HCT116 (cell line): Measurements from ENCODE around the gene DDX39A.

Experiments
- CTCF ChIP-seq, 3 experiments: fragments of 200-600 bp in 1 of 3; sonication (generic) in 1 of 3; IDR thresholded peaks in 2 of 3; conservative IDR thresholded peaks in 1 of 3; 2 replicates each; pipeline ENCODE4 v1.5.1; 2012 to 2017; ENCODE audit warnings: low read depth in 2 of 3, low read length in 2 of 3, antibody characterized with exemption in 1 of 3, borderline replicate concordance in 1 of 3, control low read depth in 1 of 3, mild to moderate bottlenecking in 1 of 3, mixed read lengths in 1 of 3, mixed run types in 1 of 3, moderate library complexity in 1 of 3; ENCODE audit not compliant: insufficient read depth in 1 of 3
- ELF1 ChIP-seq: IDR thresholded peaks from 2 replicates; pipeline ENCODE4 v1.6.1; 2012; ENCODE audit warnings: low read depth, borderline replicate concordance
- EZH2phosphoT487 ChIP-seq: fragments of 200-600 bp; IDR thresholded peaks from 2 replicates; pipeline ENCODE4 v1.6.1; 2018; ENCODE audit warnings: antibody characterized with exemption, borderline replicate concordance
- FOSL1 ChIP-seq: IDR thresholded peaks from 2 replicates; pipeline ENCODE4 v1.6.1; 2012; ENCODE audit warnings: low read depth
- JUND ChIP-seq: IDR thresholded peaks from 2 replicates; pipeline ENCODE4 v1.6.1; 2012
- MAX ChIP-seq: IDR thresholded peaks from 2 replicates; pipeline ENCODE4 v1.6.1; 2012
- POLR2A ChIP-seq: IDR thresholded peaks from 2 replicates; pipeline ENCODE4 v1.7.0; 2011; ENCODE audit warnings: borderline replicate concordance; ENCODE audit not compliant: insufficient read depth, insufficient read length; ENCODE audit errors: extremely low read depth
- POLR2AphosphoS5 ChIP-seq: IDR thresholded peaks from 2 replicates; pipeline ENCODE4 v1.6.1; 2011; ENCODE audit warnings: mild to moderate bottlenecking, low read depth, low read length, moderate library complexity
- RAD21 ChIP-seq: IDR thresholded peaks from 2 replicates; pipeline ENCODE4 v1.6.1; 2012; ENCODE audit warnings: low read depth, mild to moderate bottlenecking
- REST ChIP-seq: IDR thresholded peaks from 2 replicates; pipeline ENCODE4 v1.6.1; 2012; ENCODE audit warnings: low read depth
- SP1 ChIP-seq: IDR thresholded peaks from 2 replicates; pipeline ENCODE4 v1.6.1; 2012; ENCODE audit warnings: low read depth
- SRF ChIP-seq: IDR thresholded peaks from 2 replicates; pipeline ENCODE4 v1.6.1; 2012; ENCODE audit warnings: low read depth
- YY1 ChIP-seq: IDR thresholded peaks from 2 replicates; pipeline ENCODE4 v1.6.1; 2011; ENCODE audit warnings: low read length, low read depth, moderate library complexity, mild to moderate bottlenecking; ENCODE audit not compliant: insufficient replicate concordance; ENCODE audit errors: extremely low read depth
- ZBTB33 ChIP-seq: IDR thresholded peaks from 2 replicates; pipeline ENCODE4 v1.6.1; 2011; ENCODE audit warnings: mild to moderate bottlenecking, low read length, moderate library complexity; ENCODE audit not compliant: insufficient replicate concordance; ENCODE audit errors: extremely low read depth

- TF ChIP-seq POLR2A (no peak), POLR2AphosphoS5 (no peak), CTCF (IDR thresholded peaks at IDR 0.05 in 2 of 3, conservative IDR thresholded peaks at IDR 0.05 in 1 of 3; ENCODE audit: borderline replicate concordance in 1 of 3, insufficient read depth in 1 of 3, low read depth in 2 of 3, low read length in 2 of 3) (no peak), JUND (no peak), MAX (no peak), RAD21 (no peak), ELF1 (no peak), REST (no peak), FOSL1 (no peak), YY1 (no peak), EZH2phosphoT487 (no peak), SP1 (no peak), SRF (no peak), ZBTB33 (no peak)
Observed at GRCh38 chr19:14428882-14429416, 9.8 kb upstream of the DDX39A start.
